ENCODE results near the gene GRAMD2A. TPM values are rescaled to one million over a fixed set of nuclear protein-coding genes. Genes with fewer than 3 reads are reported as not detected.
"Not testable (repeated sequence)": the region's sequence is repeated elsewhere in the genome, so short reads cannot be mapped to it uniquely, and the experiment has no call there.

GRAMD2A gene
- total RNA-seq, 1 donor from 2014 or later, result 5.0 TPM

DNA sequence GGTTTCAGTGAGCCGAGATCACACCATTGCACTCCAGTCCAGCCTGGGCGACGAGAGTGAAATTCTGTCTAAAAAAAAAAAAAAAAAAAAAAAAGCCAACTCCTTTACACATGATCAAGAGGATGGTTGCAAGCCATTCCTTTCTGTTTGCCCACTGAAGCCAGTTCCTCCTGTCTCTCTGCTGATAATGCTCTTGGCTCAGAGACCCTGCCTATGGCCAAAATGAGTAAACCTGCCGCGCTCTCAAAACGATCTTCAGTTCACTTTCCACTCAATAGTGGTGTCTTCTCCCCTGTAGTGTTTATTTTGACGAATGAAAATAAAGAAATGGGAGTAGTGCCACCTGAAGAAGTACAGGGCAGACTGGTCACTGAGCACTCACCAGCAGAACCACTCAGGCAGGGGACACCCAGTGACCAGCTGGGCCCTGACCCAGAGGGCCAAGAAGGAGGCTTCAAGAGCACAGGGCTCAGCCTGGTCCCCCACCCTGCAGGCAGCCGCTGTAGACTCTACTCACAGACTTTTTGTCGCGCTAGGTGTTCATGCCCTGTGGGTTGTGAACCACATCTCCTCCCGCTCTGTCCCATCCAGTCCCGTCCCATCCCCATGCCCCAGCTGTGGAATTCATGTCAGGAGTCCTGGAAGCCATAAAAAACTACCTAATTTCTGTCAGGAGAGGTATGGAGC is 23.6 kb downstream of the GRAMD2A start:
- H3K4me3 ChIP-seq (ENCODE audit: low read depth, low read length), result no peak overlapping the region
- no peak for DNase-seq (ENCODE audit: low read depth)
- TF ChIP-seq, protein P1, sequence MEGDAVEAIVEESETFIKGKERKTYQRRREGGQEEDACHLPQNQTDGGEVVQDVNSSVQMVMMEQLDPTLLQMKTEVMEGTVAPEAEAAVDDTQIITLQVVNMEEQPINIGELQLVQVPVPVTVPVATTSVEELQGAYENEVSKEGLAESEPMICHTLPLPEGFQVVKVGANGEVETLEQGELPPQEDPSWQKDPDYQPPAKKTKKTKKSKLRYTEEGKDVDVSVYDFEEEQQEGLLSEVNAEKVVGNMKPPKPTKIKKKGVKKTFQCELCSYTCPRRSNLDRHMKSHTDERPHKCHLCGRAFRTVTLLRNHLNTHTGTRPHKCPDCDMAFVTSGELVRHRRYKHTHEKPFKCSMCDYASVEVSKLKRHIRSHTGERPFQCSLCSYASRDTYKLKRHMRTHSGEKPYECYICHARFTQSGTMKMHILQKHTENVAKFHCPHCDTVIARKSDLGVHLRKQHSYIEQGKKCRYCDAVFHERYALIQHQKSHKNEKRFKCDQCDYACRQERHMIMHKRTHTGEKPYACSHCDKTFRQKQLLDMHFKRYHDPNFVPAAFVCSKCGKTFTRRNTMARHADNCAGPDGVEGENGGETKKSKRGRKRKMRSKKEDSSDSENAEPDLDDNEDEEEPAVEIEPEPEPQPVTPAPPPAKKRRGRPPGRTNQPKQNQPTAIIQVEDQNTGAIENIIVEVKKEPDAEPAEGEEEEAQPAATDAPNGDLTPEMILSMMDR (conservative IDR thresholded peaks at IDR 0.05; ENCODE audit: low read depth, low read length), result no peak

DNA sequence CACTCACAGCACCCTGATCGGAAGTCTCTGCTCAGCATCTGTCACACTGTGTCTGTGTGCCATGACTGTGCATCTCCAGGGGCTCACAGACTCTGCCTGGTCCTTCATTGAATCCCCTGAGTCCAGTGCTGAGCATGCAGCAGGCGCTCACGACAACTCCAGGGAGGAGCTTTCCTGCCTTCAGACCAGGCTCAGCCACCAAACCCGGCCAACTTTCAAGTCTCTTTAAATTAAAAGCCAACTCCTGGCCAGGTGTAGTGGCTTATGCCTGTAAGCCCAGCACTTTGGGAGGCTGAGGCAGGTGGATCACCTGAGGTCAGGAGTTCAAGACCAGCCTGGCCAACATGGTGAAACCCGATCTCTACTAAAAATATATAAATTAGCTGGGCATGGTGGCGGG is 24.2 kb downstream of the GRAMD2A start:
- no peak for DNase-seq (ENCODE audit: low read depth)
- no peak overlapping the region for H3K4me3 ChIP-seq (ENCODE audit: low read depth, low read length)
- TF ChIP-seq, protein P1 (conservative IDR thresholded peaks at IDR 0.05; ENCODE audit: low read depth, low read length), result no peak

DNA sequence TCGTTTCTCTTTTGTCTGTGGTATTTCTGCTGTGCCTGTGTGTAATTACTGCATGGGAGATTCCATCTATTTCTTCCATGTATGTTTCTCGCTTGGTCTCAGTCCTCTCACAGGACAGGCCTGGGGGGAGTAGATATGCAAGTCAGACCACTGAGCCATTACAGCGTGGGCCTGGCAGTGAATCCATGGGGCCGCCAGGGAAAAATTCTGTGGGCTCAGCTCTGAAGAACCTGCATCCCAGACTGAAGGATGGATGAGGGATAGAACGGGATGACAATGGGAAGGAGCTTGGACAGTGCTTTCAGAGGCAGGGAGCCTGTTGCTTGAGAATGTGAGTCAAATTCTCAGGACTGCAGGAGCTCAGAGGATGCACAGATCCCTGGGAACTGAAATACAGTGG is 24.8 kb downstream of the GRAMD2A start:
- no peak overlapping the region for H3K4me3 ChIP-seq (ENCODE audit: low read depth, low read length)
- TF ChIP-seq, protein P1 (conservative IDR thresholded peaks at IDR 0.05; ENCODE audit: low read depth, low read length), result no peak
- DNase-seq (ENCODE audit: low read depth), result no peak

DNA sequence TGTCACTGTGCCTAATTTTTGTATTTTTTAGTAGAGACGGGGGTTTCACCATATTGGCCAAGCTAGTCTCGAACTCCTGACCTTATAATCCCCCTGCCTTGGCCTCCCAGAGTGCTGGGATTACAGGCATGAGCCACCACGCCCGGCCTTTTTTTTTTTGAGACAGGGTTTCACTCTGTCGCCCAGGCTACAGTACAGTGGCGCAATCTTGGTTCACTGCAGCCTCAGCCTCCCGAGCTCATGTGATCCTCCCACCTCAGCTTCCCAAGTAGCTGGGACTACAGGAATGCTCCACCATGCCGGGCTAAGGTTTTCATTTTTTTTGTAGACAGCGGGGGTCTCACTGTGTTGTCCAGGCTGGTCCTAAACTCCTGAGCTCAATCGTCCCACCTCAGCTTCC is 25.6 kb downstream of the GRAMD2A start:
- not testable (repeated sequence) for H3K4me3 ChIP-seq (ENCODE audit: low read depth, low read length); DNase-seq (ENCODE audit: low read depth)

DNA sequence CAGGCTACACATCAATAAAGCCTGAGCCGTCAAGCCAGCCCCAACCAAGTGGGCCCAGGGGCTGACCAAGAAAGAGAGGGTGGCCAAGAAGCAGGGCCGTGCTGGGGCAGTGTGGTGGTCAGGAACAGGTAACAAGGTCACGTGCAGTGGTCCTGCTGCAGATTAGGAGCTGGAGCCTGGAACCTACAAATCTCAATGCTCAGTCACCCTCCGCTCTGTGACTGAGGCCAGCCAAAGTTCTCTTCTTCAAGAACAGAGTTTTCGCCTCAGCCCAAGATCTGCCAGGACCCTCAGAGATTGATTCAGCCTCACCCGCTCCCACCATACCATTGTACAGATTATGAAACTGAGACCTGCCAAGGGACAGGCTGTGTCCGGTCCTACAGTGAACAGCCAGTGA is 26.9 kb downstream of the GRAMD2A start:
- DNase-seq (ENCODE audit: low read depth), result no peak
- TF ChIP-seq, protein P1 (conservative IDR thresholded peaks at IDR 0.05; ENCODE audit: low read depth, low read length), result no peak
- no peak overlapping the region for H3K4me3 ChIP-seq (ENCODE audit: low read depth, low read length)

DNA sequence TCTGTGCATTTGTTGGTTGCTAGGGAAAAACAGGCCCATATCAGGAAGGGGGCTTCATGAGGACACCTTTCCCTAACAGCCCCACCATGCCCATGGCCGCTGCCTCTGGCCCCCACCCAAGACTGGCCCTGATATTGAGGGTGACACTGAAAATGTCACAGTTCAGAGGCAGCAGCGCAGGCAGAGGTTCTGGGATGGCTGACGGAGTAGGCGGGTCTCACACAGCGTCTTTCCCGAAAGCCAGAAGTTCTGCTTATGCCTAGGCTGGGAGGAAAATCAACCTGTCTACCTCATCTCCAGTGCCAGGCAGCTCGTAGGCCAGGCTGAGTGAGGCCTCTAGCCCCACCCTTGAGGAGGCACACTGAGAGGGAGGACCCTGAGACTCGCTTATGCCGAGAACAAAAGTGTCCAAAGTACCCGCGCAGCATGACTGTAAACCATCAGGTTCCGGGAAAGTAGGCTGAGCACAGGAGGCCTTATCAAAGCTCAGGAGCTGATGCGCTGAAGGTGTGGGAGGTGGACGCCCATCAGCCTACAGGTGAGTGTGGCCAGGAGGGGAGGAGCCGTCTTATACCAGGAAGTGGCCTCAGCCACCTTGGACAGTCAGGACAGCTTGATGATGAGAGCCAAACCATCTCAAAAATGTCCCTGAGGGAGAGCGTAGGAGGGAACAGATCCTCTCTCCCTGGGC is 27.5 kb downstream of the GRAMD2A start:
- no peak overlapping the region for H3K4me3 ChIP-seq (ENCODE audit: low read depth, low read length)
- TF ChIP-seq, protein P1 (conservative IDR thresholded peaks at IDR 0.05; ENCODE audit: low read depth, low read length), result no peak
- no peak for DNase-seq (ENCODE audit: low read depth)

DNA sequence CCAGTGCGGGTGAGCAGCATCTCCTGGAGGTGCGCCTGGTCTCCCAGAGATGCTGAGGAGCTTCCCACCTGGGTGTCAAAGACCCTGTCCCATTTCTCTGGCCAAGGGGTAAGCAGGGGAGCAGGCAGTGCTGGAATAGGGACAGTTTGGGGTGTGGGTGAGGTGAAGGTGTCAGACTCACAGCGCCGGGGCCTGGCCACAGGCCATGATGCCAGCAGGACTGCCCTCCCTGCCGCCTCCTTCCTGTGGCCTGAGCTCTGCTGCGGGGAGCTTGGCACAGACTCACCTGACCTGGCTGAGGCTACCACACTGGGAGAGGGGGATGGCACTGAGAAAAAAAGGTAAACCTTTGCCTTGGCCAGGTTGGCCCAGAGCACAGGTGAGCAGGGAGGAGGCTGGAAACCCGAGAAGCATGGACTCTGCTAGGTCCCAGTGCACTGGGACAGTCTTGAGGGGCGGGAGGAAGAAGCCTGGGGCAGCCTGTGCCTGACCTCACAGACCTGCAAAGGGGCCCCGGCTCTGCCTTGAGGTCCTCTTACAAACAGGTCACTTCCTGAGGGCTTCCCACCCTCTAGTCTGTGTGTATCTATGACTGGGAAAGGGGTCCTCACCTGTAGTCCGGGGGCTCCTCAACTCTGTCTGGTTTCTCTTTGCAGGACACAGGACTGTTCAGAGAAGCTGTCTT is 28.2 kb downstream of the GRAMD2A start:
- TF ChIP-seq, protein P1 (conservative IDR thresholded peaks at IDR 0.05; ENCODE audit: low read depth, low read length), result no peak
- DNase-seq (ENCODE audit: low read depth), result no peak
- H3K4me3 ChIP-seq (ENCODE audit: low read depth, low read length), result no peak overlapping the region
